ENCODE results near the gene PPP1R37. TPM values are rescaled to one million over a fixed set of nuclear protein-coding genes. Genes with fewer than 3 reads are reported as not detected.

The PPP1R37 gene
- total and polyA plus RNA-seq, 2 experiments from 2014 or later, result 11.8 to 51.8 TPM

- DNase-seq (ENCODE audit: low read depth in 1 of 2, low spot score in 1 of 2), result no peak
- TF ChIP-seq, protein P1, sequence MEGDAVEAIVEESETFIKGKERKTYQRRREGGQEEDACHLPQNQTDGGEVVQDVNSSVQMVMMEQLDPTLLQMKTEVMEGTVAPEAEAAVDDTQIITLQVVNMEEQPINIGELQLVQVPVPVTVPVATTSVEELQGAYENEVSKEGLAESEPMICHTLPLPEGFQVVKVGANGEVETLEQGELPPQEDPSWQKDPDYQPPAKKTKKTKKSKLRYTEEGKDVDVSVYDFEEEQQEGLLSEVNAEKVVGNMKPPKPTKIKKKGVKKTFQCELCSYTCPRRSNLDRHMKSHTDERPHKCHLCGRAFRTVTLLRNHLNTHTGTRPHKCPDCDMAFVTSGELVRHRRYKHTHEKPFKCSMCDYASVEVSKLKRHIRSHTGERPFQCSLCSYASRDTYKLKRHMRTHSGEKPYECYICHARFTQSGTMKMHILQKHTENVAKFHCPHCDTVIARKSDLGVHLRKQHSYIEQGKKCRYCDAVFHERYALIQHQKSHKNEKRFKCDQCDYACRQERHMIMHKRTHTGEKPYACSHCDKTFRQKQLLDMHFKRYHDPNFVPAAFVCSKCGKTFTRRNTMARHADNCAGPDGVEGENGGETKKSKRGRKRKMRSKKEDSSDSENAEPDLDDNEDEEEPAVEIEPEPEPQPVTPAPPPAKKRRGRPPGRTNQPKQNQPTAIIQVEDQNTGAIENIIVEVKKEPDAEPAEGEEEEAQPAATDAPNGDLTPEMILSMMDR (IDR thresholded peaks at IDR 0.05; ENCODE audit: low read depth, low read length), result no peak
- Histone ChIP-seq H3K4me1 (ENCODE audit: low read depth) (no peaks in the 10 kb centered on the region), H3K36me3 (no peaks in the 10 kb centered on the region), H3K27ac (no peak overlapping the region), H3K9me3 (ENCODE audit: low read depth) (no peaks in the 10 kb centered on the region), H3K27me3 (peaks cover 32% of the 10 kb centered on the region), H3K4me3 (no peak overlapping the region)
These were observed 63.1 kb downstream of the PPP1R37 start for GRCh38 chr19:45156011-45156630.

DNA sequence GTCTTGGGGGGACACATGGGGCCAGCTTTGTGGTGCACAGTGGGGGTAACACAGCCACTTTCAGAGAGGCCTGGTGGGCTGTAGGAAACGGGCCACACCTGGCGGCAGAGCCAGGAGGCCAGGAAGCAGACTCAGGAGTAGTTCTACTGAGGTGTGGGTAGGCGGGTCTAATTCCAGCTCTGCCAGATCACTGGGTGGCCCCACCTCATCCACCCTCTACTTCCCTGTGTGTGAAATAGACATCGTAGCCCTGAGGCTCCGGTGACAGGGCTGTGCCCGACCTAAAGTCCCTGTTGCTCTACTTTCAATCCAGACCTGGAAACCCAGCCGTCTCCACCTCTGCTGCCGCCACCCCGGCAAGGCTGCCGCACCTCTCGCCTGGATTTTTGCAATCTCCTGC lies 63.8 kb downstream of the PPP1R37 start:
- Histone ChIP-seq H3K27me3 (peaks cover 28% of the 10 kb centered on the region), H3K9me3 (ENCODE audit: low read depth) (no peaks in the 10 kb centered on the region), H3K4me3 (no peak overlapping the region), H3K4me1 (ENCODE audit: low read depth) (no peaks in the 10 kb centered on the region), H3K27ac (no peak overlapping the region), H3K36me3 (no peaks in the 10 kb centered on the region)
- DNase-seq (ENCODE audit: low read depth in 1 of 2, low spot score in 1 of 2), result no peak
- TF ChIP-seq, protein P1 (IDR thresholded peaks at IDR 0.05; ENCODE audit: low read depth, low read length), result no peak

DNA sequence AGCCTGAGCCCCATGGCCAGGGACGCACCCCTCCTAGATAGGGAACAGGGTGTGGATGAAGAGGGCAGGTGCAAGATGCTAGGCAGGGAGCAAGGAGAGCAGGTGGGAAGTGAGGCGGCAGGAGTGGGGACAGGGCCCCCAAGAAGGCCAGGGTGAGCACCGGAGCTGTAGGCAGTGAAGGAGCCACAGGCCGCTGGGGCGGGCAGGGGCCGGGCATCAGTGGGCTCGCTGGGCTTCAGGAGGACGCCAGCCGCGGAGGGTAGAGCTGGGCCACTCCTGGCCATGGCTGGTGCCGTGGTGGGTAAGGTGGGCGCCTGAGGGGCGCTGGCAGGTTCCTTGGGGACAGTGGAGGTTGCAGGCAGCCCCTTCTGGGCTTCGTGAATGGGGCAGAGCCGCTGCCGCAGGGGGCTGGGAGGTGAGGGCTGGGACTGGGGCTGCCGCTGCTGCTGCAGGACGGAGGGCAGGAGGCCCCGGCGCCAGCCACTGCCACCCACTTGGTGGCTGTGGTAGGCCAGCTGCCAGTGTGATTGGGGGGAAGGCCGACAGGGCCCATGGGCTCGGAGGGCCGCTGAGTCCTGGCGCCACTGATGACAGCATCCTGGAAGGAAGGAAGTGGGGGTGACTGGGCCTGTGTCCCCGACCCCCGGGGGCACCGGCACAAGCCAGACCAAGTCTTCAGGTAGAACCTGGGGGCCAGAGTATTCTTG lies 65.7 kb downstream of the PPP1R37 start:
- no peaks in the 10 kb centered on the region for H3K4me1 ChIP-seq (ENCODE audit: low read depth)
- no peak overlapping the region for H3K4me3 ChIP-seq
- TF ChIP-seq, protein P1 (IDR thresholded peaks at IDR 0.05; ENCODE audit: low read depth, low read length), result no peak
- H3K27me3 ChIP-seq, result peaks cover 9% of the 10 kb centered on the region
- no peak overlapping the region for H3K27ac ChIP-seq
- H3K36me3 ChIP-seq, result no peaks in the 10 kb centered on the region
- no peak for DNase-seq (ENCODE audit: low read depth in 1 of 2, low spot score in 1 of 2)
- H3K9me3 ChIP-seq (ENCODE audit: low read depth), result no peaks in the 10 kb centered on the region

- TF ChIP-seq, protein P1 (IDR thresholded peaks at IDR 0.05; ENCODE audit: low read depth, low read length), result no peak
- no peak overlapping the region for H3K4me3 ChIP-seq
- no peaks in the 10 kb centered on the region for H3K9me3 ChIP-seq (ENCODE audit: low read depth)
- no peak overlapping the region for H3K27ac ChIP-seq
- H3K4me1 ChIP-seq (ENCODE audit: low read depth), result no peaks in the 10 kb centered on the region
- DNase-seq (ENCODE audit: low read depth in 1 of 2, low spot score in 1 of 2), result no peak
- H3K36me3 ChIP-seq, result no peaks in the 10 kb centered on the region
- H3K27me3 ChIP-seq, result peaks cover 1% of the 10 kb centered on the region
These were observed 66.4 kb downstream of the PPP1R37 start for GRCh38 chr19:45159210-45159970.

- Histone ChIP-seq H3K36me3 (no peaks in the 10 kb centered on the region), H3K4me3 (no peak overlapping the region), H3K27ac (no peak overlapping the region), H3K4me1 (ENCODE audit: low read depth) (no peaks in the 10 kb centered on the region), H3K27me3 (no peaks in the 10 kb centered on the region), H3K9me3 (ENCODE audit: low read depth) (no peaks in the 10 kb centered on the region)
- TF ChIP-seq, protein P1 (IDR thresholded peaks at IDR 0.05; ENCODE audit: low read depth, low read length), result no peak
- DNase-seq (ENCODE audit: low read depth in 1 of 2, low spot score in 1 of 2), result no peak
These were observed 67.0 kb downstream of the PPP1R37 start for GRCh38 chr19:45159971-45160324.

Data from cardiac muscle cell (in vitro differentiated cells and primary cell).